ENCODE results near the gene MACROD2.

Gene MACROD2

DNA sequence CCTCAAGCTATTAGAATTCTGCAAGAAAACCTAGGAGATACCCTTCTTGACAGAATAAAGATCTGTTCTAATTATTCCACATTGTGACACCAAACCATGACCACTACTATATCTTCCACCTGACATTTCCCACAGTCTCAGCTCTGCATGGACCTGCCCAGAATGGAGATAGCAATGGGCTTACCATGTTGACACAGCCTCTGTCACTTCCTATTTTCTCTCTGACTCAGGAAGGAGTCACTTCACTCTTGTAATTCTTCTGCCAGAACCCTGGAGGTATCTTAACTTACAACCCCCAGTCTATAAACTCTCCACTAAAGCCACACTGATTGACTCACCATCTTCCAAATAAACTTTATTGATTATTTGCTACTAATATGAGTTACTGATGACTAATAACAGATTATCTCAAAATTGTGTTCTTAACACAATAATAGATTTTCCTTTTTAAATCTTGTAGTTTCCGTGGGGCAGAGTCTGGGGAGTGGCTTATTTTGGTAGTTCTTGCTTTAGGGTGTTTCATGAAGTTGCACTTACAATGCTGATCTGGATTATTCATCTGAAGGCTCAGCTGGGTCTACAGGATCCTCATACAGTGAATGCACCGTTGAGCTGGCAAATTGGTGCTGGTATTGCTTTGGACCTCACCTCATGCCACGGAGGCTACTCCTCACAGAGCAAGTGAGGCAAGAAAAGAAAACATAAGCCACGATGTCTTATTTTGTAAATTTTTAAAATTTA is 1708.0 kb downstream of the MACROD2 start:
- TF ChIP-seq, protein P1, sequence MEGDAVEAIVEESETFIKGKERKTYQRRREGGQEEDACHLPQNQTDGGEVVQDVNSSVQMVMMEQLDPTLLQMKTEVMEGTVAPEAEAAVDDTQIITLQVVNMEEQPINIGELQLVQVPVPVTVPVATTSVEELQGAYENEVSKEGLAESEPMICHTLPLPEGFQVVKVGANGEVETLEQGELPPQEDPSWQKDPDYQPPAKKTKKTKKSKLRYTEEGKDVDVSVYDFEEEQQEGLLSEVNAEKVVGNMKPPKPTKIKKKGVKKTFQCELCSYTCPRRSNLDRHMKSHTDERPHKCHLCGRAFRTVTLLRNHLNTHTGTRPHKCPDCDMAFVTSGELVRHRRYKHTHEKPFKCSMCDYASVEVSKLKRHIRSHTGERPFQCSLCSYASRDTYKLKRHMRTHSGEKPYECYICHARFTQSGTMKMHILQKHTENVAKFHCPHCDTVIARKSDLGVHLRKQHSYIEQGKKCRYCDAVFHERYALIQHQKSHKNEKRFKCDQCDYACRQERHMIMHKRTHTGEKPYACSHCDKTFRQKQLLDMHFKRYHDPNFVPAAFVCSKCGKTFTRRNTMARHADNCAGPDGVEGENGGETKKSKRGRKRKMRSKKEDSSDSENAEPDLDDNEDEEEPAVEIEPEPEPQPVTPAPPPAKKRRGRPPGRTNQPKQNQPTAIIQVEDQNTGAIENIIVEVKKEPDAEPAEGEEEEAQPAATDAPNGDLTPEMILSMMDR (IDR thresholded peaks at IDR 0.05) = no peak
- no peak overlapping the region for H3K4me3 ChIP-seq (ENCODE audit: low read depth in 1 of 2, low read length in 1 of 2)
- H3K36me3 ChIP-seq = no peaks in the 10 kb centered on the region
- H3K4me1 ChIP-seq (ENCODE audit: control insufficient read depth in 1 of 2, insufficient read depth in 1 of 2, low read depth in 1 of 2, low read length in 1 of 2) = no peaks in the 10 kb centered on the region
- H3K27me3 ChIP-seq = no peaks in the 10 kb centered on the region
- H3K9me3 ChIP-seq = no peaks in the 10 kb centered on the region
- H3K27ac ChIP-seq = no peak overlapping the region

DNA sequence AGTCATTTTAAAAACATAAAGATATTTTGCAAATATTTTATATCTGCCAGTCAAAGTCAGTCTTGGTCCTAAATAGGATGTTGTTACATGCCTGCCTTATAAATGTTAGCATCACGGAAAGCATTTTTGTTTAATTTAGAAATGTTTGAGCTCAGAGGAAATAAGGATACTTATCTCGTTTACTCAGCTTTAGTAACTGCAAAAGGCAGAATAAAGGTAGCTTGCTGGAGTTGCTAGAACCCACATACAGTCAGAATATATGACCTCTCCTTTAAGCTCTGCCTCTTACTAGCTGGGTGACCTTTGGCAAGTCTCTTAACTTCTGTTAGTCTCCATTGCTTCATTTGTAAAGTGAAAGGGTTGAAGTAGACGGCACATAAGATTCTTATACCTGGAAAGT is 1710.7 kb downstream of the MACROD2 start:
- H3K27ac ChIP-seq = no peak overlapping the region

GRCh38 chr20:15706719-15707118 is 1711.4 kb downstream of the MACROD2 start:
- no peaks in the 10 kb centered on the region for H3K27me3 ChIP-seq
- H3K27ac ChIP-seq = no peak overlapping the region
- TF ChIP-seq, protein P1 (IDR thresholded peaks at IDR 0.05) = no peak
- no peaks in the 10 kb centered on the region for H3K36me3 ChIP-seq
- no peaks in the 10 kb centered on the region for H3K9me3 ChIP-seq
- H3K4me3 ChIP-seq (ENCODE audit: low read depth in 1 of 2, low read length in 1 of 2) = no peak overlapping the region
- H3K4me1 ChIP-seq (ENCODE audit: control insufficient read depth in 1 of 2, insufficient read depth in 1 of 2, low read depth in 1 of 2, low read length in 1 of 2) = no peaks in the 10 kb centered on the region

More for the DNA sequence above, 1710.7 kb downstream of the MACROD2 start:
- Histone ChIP-seq H3K4me3 (ENCODE audit: low read depth in 1 of 2, low read length in 1 of 2) (no peak overlapping the region), H3K9me3 (no peaks in the 10 kb centered on the region), H3K4me1 (ENCODE audit: control insufficient read depth in 1 of 2, insufficient read depth in 1 of 2, low read depth in 1 of 2, low read length in 1 of 2) (no peaks in the 10 kb centered on the region), H3K27me3 (no peaks in the 10 kb centered on the region), H3K36me3 (no peaks in the 10 kb centered on the region)
- TF ChIP-seq, protein P1 (IDR thresholded peaks at IDR 0.05) = no peak

- Histone ChIP-seq H3K36me3 (no peaks in the 10 kb centered on the region), H3K27me3 (no peaks in the 10 kb centered on the region), H3K27ac (no peak overlapping the region), H3K4me3 (ENCODE audit: low read depth in 1 of 2, low read length in 1 of 2) (no peak overlapping the region), H3K9me3 (no peaks in the 10 kb centered on the region), H3K4me1 (ENCODE audit: control insufficient read depth in 1 of 2, insufficient read depth in 1 of 2, low read depth in 1 of 2, low read length in 1 of 2) (no peaks in the 10 kb centered on the region)
- TF ChIP-seq, protein P1 (IDR thresholded peaks at IDR 0.05) = no peak
Measured at GRCh38 chr20:15708984-15709598, 1713.8 kb downstream of the MACROD2 start.

- H3K4me1 ChIP-seq (ENCODE audit: control insufficient read depth in 1 of 2, insufficient read depth in 1 of 2, low read depth in 1 of 2, low read length in 1 of 2) = no peaks in the 10 kb centered on the region
- TF ChIP-seq, protein P1 (IDR thresholded peaks at IDR 0.05) = no peak
- no peak overlapping the region for H3K27ac ChIP-seq
- H3K27me3 ChIP-seq = no peaks in the 10 kb centered on the region
- H3K9me3 ChIP-seq = no peaks in the 10 kb centered on the region
- H3K36me3 ChIP-seq = no peaks in the 10 kb centered on the region
- no peak overlapping the region for H3K4me3 ChIP-seq (ENCODE audit: low read depth in 1 of 2, low read length in 1 of 2)
Measured at GRCh38 chr20:15710636-15711035, 1715.3 kb downstream of the MACROD2 start.
